Ascending aorta (tissue), 2 donors: Measurements from ENCODE around the gene NTRK3. TPM values are rescaled to one million over a fixed set of nuclear protein-coding genes. Genes with fewer than 3 reads are reported as not detected.

Experiments used
- DNase-seq, 2 donors: peaks; one replicate each; pipeline ENCODE4 v3.0.0-alpha.2; 2019; ENCODE audit warnings: low spot score in 2 of 2
- H3K27ac ChIP-seq, 2 donors: fragments of 200-600 bp; sonication (generic); one replicate each; pipeline ENCODE4 v1.5.1; 2016 to 2017; ENCODE audit warnings: mild to moderate bottlenecking in 1 of 2
- H3K27me3 ChIP-seq: fragments of 200-600 bp; sonication (generic); one replicate; pipeline ENCODE4 v1.5.1; 2017
- H3K36me3 ChIP-seq, 2 donors: fragments of 200-600 bp; sonication (generic); one replicate each; pipeline ENCODE4 v1.5.1; 2016
- H3K4me1 ChIP-seq, 2 donors: fragments of 200-600 bp; sonication (generic); one replicate each; pipeline ENCODE4 v1.5.1; 2016 to 2017; ENCODE audit warnings: mild to moderate bottlenecking in 1 of 2
- H3K4me3 ChIP-seq, 2 donors: fragments of 200-600 bp; sonication (generic); one replicate each; pipeline ENCODE4 v1.5.1; 2016 to 2017; ENCODE audit warnings: mild to moderate bottlenecking in 1 of 2
- H3K9me3 ChIP-seq, 2 donors: fragments of 200-600 bp; sonication (generic); one replicate each; pipeline ENCODE4 v1.5.1; 2016
- CTCF ChIP-seq, 3 experiments: fragments of 200-600 bp in 2 of 3; fragments of 450-650 bp in 1 of 3; sonication (generic) in 2 of 3; IDR thresholded peaks; one replicate each; pipeline ENCODE4 v1.5.1; 2016 to 2019; ENCODE audit warnings: antibody characterized with exemption in 3 of 3, mild to moderate bottlenecking in 1 of 3, moderate library complexity in 1 of 3
- intact Hi-C: fragments of 100-400 bp; cut with DNase I; formaldehyde crosslinking; loops from one replicate; pipeline ENCODE4 v1.15.1; 2023
- total RNA-seq: library from RNA; depleted of rRNA; stranded (reverse); fragments of >200 nt; gene quantifications from one replicate; pipeline ENCODE4 v1.1.0, GENCODE V29; 2016

Gene NTRK3
- total RNA-seq, 1 donor from 2014 or later, result 52.7 TPM

- no peak overlapping the region for H3K27ac ChIP-seq
- intact Hi-C loops, result no loop called here
- no peaks in the 10 kb centered on the region for H3K9me3 ChIP-seq
- H3K36me3 ChIP-seq, result peaks cover 0 to 7% of the 10 kb centered on the region in 2 donors
- no peaks in the 10 kb centered on the region for H3K4me1 ChIP-seq
- TF ChIP-seq CTCF (IDR thresholded peaks at IDR 0.05), result no peak
- H3K4me3 ChIP-seq, result no peak overlapping the region
- no peaks in the 10 kb centered on the region for H3K27me3 ChIP-seq
- DNase-seq, result no peak
Measured at GRCh38 chr15:87877822-87878542, 378.6 kb downstream of the NTRK3 start.

DNA sequence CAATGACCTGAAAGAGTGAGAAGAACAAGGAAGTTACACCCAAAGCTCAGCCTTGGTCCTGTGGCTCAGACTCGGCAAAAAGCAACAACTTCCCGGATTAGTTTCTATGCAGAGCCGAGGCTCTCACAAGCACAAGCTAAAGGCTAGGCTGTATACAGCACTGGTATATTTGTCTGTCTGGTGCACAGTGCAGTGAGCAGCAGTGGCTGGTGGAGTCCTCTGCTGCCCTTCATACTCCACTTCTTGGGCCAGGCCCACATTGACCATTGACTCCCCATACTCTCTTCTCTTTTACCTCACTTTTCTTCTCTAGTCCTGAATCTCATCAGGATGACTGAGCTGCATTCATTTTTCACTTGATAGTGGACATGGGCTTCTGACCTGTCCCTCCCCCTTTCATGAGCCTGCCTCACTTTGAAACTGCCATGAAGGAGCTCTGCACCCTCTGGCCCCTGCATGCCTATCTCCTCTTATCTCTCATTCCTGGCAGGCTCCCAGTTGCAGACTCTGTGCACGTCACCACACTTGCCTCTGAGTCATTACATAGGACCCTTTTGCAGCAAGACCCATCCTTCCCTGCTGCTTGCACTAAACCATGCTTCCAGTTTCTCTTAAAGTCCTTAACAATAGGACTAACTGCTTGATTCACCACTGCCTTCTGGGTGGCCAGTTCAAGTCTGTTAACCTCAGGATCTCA, 379.3 kb downstream of the NTRK3 start:
- Histone ChIP-seq H3K36me3 (peaks cover 0 to 7% of the 10 kb centered on the region in 2 donors), H3K9me3 (no peaks in the 10 kb centered on the region), H3K27me3 (no peaks in the 10 kb centered on the region), H3K27ac (no peak overlapping the region), H3K4me1 (no peaks in the 10 kb centered on the region), H3K4me3 (no peak overlapping the region)
- no peak for TF ChIP-seq CTCF (IDR thresholded peaks at IDR 0.05)
- no peak for DNase-seq
- intact Hi-C loops, result no loop called here

DNA sequence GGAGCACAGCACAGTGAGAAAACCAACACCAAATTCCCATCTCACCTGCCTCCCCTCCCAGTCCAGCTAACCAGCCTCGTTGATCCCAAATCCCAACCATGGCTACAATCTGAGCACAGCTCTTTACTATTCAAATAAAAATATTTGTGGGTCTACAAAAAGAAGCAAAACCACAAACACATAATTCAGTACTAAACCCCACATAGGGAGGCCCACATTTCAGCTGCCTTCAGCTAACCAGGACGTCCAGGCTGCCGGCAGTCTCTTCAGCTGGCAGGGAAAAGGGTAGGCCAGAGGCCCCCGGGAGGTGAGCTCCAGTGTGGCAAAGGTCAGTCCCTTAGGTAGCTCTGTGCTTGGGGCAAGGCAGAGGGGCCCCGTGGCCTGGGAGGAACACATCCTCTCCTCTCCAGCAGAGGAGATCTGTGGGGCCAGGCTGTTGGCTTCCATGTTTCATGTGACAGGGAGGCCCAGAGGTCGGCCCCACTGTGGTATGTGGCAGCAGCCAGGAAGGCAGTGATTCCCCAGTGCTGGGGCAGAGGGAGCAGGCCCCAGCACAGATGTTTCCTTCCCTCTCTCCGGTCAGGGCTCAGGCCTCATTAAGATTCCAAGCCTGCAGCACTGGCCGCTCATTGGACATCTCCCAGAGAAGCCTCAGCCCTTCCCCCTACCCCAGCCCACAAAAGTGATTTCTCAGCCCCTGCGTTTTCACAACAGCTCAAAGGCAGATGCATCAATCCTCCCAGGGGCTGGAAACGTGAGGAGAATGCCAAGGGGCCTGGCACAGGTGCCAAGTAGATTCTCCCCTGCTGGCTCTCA, 381.4 kb downstream of the NTRK3 start:
- Histone ChIP-seq H3K27me3 (no peaks in the 10 kb centered on the region), H3K4me1 (no peaks in the 10 kb centered on the region), H3K9me3 (no peaks in the 10 kb centered on the region), H3K4me3 (no peak overlapping the region), H3K36me3 (peaks cover 0 to 7% of the 10 kb centered on the region in 2 donors), H3K27ac (no peak overlapping the region)
- TF ChIP-seq CTCF (IDR thresholded peaks at IDR 0.05), result no peak
- DNase-seq, result no peak
- intact Hi-C loops, result no loop called here

GRCh38 chr15:87873516-87873915, 383.0 kb downstream of the NTRK3 start:
- Histone ChIP-seq H3K27ac (no peak overlapping the region), H3K4me1 (no peaks in the 10 kb centered on the region), H3K4me3 (no peak overlapping the region), H3K36me3 (peaks cover 0 to 5% of the 10 kb centered on the region in 2 donors), H3K27me3 (no peaks in the 10 kb centered on the region), H3K9me3 (no peaks in the 10 kb centered on the region)
- intact Hi-C loops, result no loop called here
- DNase-seq, result no peak
- TF ChIP-seq CTCF (IDR thresholded peaks at IDR 0.05), result no peak

- no peaks in the 10 kb centered on the region for H3K36me3 ChIP-seq
- H3K9me3 ChIP-seq, result no peaks in the 10 kb centered on the region
- intact Hi-C loops, result no loop called here
- TF ChIP-seq CTCF (IDR thresholded peaks at IDR 0.05), result no peak
- no peaks in the 10 kb centered on the region for H3K4me1 ChIP-seq
- no peak for DNase-seq
- H3K4me3 ChIP-seq, result no peak overlapping the region
- H3K27me3 ChIP-seq, result no peaks in the 10 kb centered on the region
- no peak overlapping the region for H3K27ac ChIP-seq
Measured at GRCh38 chr15:87871731-87872320, 384.7 kb downstream of the NTRK3 start.
